Measurements from ENCODE around the gene TEX54. TPM values are rescaled to one million over a fixed set of nuclear protein-coding genes. Genes with fewer than 3 reads are reported as not detected.

Gene TEX54
- total and polyA plus RNA-seq, 2 of the 13 experiments (the other 11 are each of a cell fraction or from before 2014, with no cell fraction given): not detected

DNA sequence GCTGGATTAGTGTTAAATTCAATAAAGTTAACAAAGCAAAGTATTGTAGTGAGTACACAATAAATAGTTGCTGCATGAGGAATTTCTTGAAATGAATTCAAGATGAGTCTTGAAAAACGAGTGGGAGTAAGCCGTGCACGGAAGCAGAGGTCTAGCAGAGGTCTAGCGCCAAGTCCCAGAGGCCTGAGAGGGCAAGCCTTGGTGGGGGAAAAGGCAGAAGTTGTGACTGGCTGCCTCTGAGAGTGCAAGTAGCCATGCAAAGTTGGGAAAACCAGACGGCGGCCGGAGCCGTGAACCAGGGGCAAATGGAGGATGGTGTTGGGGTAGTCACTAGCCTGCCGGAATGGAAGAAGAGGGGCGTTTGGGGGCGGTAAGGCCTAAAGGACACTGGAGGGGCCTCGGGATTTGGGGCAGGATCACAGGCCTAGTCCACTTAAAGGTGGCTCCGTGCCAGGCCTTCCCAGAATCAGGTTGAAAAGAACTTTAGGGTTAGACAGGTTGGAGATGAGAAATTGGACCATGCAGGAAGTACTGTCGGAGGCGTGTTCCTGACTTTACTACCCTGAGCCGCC, 47.7 kb upstream of the TEX54 start (continued):
- no peak for TF ChIP-seq ZBTB4 (CRISPR knock-in tag; IDR thresholded peaks at IDR 0.05; ENCODE audit: borderline replicate concordance)
- TF ChIP-seq ZBTB33 (CRISPR knock-in tag; IDR thresholded peaks at IDR 0.05): 0 out of 2 replicates have a peak, but pooled peaks have one; percentile 5
- no peak for TF ChIP-seq RNF2 (conservative IDR thresholded peaks at IDR 0.05; ENCODE audit: low read depth)
- no peak for TF ChIP-seq AKNA (CRISPR knock-in tag; IDR thresholded peaks at IDR 0.05; ENCODE audit: borderline replicate concordance)
- 0 out of 2 replicates have a peak, but pooled peaks have one; percentile 12 for TF ChIP-seq ZNF572 (CRISPR knock-in tag; IDR thresholded peaks at IDR 0.05)
- TF ChIP-seq THAP8 (CRISPR knock-in tag; IDR thresholded peaks at IDR 0.05; ENCODE audit: borderline replicate concordance): no peak
- TF ChIP-seq TBX3 (IDR thresholded peaks at IDR 0.05; ENCODE audit: borderline replicate concordance): no peak
- TF ChIP-seq SMAD3 (CRISPR knock-in tag; IDR thresholded peaks at IDR 0.05): no peak
- TF ChIP-seq MAZ (IDR thresholded peaks at IDR 0.05; ENCODE audit: borderline replicate concordance, low read depth, low read length): no peak
- peak; percentile 44 for TF ChIP-seq MAZ (CRISPR knock-in tag; IDR thresholded peaks at IDR 0.05; ENCODE audit: low read depth)
- TF ChIP-seq, protein P1, sequence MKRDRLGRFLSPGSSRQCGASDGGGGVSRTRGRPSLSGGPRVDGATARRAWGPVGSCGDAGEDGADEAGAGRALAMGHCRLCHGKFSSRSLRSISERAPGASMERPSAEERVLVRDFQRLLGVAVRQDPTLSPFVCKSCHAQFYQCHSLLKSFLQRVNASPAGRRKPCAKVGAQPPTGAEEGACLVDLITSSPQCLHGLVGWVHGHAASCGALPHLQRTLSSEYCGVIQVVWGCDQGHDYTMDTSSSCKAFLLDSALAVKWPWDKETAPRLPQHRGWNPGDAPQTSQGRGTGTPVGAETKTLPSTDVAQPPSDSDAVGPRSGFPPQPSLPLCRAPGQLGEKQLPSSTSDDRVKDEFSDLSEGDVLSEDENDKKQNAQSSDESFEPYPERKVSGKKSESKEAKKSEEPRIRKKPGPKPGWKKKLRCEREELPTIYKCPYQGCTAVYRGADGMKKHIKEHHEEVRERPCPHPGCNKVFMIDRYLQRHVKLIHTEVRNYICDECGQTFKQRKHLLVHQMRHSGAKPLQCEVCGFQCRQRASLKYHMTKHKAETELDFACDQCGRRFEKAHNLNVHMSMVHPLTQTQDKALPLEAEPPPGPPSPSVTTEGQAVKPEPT (CRISPR knock-in tag; IDR thresholded peaks at IDR 0.05; ENCODE audit: low read depth): peak; percentile 100
- TF ChIP-seq LRRFIP1 (CRISPR knock-in tag; conservative IDR thresholded peaks at IDR 0.05): no peak
